ENCODE data around the gene CERK. TPM values are rescaled to one million over a fixed set of nuclear protein-coding genes. Genes with fewer than 3 reads are reported as not detected.

The CERK gene
- total and polyA plus RNA-seq, 7 donors, result 13.0 to 38.1 (median 26.9) TPM

DNA sequence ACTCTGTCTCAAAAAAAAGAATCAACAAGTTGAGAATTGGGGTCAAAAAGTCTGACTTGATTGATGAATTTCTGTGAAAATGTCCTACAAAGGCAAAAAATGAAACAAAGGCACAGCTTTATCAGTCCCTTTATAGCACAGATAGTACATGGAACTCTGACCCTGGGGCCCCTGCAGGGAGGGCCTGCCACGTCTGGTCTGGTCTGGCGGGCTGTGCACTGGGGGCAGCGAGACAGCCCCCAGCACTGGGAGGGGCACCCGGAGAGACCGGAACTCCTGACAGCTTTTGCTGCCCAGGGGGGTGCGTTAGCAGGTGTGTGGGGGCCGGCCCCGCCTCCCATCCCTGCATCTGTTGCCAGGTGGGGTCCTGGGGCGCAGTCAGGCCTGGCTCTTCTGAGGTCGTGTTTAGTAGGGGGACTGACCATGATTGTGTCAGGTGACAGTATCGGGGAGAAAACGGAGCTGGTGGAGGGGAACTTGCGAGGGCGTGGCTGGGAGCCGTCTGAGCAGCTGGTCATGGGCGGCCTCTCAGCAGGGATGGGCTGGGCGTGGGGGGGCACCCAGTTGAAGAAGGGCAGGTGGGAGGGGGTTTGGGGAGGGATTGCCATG is 66.1 kb downstream of the CERK start:
- H3K36me3 ChIP-seq (ENCODE audit: insufficient read depth in 1 of 2, low read depth in 1 of 2), result peaks cover 0 to 53% of the 10 kb centered on the region in 2 donors
- H3K27ac ChIP-seq, result no peak overlapping the region
- no peaks in the 10 kb centered on the region for H3K9me3 ChIP-seq
- H3K4me1 ChIP-seq, result peaks cover 6% of the 10 kb centered on the region
- DNase-seq (no peak), ATAC-seq (no peak)
- H3K4me3 ChIP-seq, result no peak overlapping the region
- intact Hi-C loops (cut with DNase I), result no loop called here
- WGBS, 3 donors, result 87 to 95% (median 88%) methylated on average over 17 of the region's 17 CpGs
- no peaks in the 10 kb centered on the region for H3K27me3 ChIP-seq (ENCODE audit: insufficient read depth in 3 of 3, low read length in 2 of 3)
- TF ChIP-seq, protein P1, sequence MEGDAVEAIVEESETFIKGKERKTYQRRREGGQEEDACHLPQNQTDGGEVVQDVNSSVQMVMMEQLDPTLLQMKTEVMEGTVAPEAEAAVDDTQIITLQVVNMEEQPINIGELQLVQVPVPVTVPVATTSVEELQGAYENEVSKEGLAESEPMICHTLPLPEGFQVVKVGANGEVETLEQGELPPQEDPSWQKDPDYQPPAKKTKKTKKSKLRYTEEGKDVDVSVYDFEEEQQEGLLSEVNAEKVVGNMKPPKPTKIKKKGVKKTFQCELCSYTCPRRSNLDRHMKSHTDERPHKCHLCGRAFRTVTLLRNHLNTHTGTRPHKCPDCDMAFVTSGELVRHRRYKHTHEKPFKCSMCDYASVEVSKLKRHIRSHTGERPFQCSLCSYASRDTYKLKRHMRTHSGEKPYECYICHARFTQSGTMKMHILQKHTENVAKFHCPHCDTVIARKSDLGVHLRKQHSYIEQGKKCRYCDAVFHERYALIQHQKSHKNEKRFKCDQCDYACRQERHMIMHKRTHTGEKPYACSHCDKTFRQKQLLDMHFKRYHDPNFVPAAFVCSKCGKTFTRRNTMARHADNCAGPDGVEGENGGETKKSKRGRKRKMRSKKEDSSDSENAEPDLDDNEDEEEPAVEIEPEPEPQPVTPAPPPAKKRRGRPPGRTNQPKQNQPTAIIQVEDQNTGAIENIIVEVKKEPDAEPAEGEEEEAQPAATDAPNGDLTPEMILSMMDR (IDR thresholded peaks at IDR 0.05), result no peak

GRCh38 chr22:46669201-46669600 is 68.9 kb downstream of the CERK start:
- intact Hi-C loops (cut with DNase I), result no loop called here
- H3K4me3 ChIP-seq, result no peak overlapping the region
- no peaks in the 10 kb centered on the region for H3K27me3 ChIP-seq (ENCODE audit: insufficient read depth in 3 of 3, low read length in 2 of 3)
- no peaks in the 10 kb centered on the region for H3K9me3 ChIP-seq
- no peaks in the 10 kb centered on the region for H3K4me1 ChIP-seq
- no peak for ATAC-seq
- H3K36me3 ChIP-seq (ENCODE audit: insufficient read depth in 1 of 2, low read depth in 1 of 2), result peaks cover 0 to 70% of the 10 kb centered on the region in 2 donors
- 92 to 98% (median 93%) methylated on average over 8 to 9 of the region's 9 CpGs for WGBS, 3 donors
- DNase-seq, result no peak
- TF ChIP-seq, protein P1 (IDR thresholded peaks at IDR 0.05), result no peak
- H3K27ac ChIP-seq, result no peak overlapping the region

- H3K4me3 ChIP-seq, result no peak overlapping the region
- H3K9me3 ChIP-seq, result no peaks in the 10 kb centered on the region
- TF ChIP-seq, protein P1 (IDR thresholded peaks at IDR 0.05), result no peak
- H3K4me1 ChIP-seq, result no peaks in the 10 kb centered on the region
- 87 to 89% (median 88%) methylated on average over 21 to 24 of the region's 24 CpGs for WGBS, 3 donors
- ATAC-seq, result no peak
- no peak for DNase-seq
- intact Hi-C loops (cut with DNase I), result no loop called here
- peaks cover 0 to 69% of the 10 kb centered on the region in 2 donors for H3K36me3 ChIP-seq (ENCODE audit: insufficient read depth in 1 of 2, low read depth in 1 of 2)
- no peaks in the 10 kb centered on the region for H3K27me3 ChIP-seq (ENCODE audit: insufficient read depth in 3 of 3, low read length in 2 of 3)
- no peak overlapping the region for H3K27ac ChIP-seq
Measured at GRCh38 chr22:46668116-46668515, 69.9 kb downstream of the CERK start.

- DNase-seq, result no peak
- Histone ChIP-seq H3K36me3 (ENCODE audit: insufficient read depth in 1 of 2, low read depth in 1 of 2) (peaks cover 0 to 74% of the 10 kb centered on the region in 2 donors), H3K4me1 (no peaks in the 10 kb centered on the region), H3K9me3 (no peaks in the 10 kb centered on the region), H3K4me3 (no peak overlapping the region), H3K27me3 (ENCODE audit: insufficient read depth in 3 of 3, low read length in 2 of 3) (no peaks in the 10 kb centered on the region), H3K27ac (no peak overlapping the region)
- 92 to 96% (median 95%) methylated on average over 10 of the region's 10 CpGs for WGBS, 3 donors
- TF ChIP-seq, protein P1 (IDR thresholded peaks at IDR 0.05), result no peak
- ATAC-seq, result no peak
- intact Hi-C loops (cut with DNase I), result no loop called here
Measured at GRCh38 chr22:46667245-46667623, 70.8 kb downstream of the CERK start.

All from psoas muscle (tissue), 8 donors.